Cardiac muscle cell (in vitro differentiated cells and primary cell): Measurements from ENCODE around the gene RMDN2. TPM values are rescaled to one million over a fixed set of nuclear protein-coding genes. Genes with fewer than 3 reads are reported as not detected.
"Not testable (repeated sequence)": the region's sequence is repeated elsewhere in the genome, so short reads cannot be mapped to it uniquely, and the experiment has no call there.

Experiments used
- DNase-seq, 2 donors: peaks; one replicate each; pipeline versions ENCODE4 v3.0.0 to v3.0.0-alpha.2; 2010 to 2017; ENCODE audit warnings: low read depth in 1 of 2, low spot score in 1 of 2
- H3K27ac ChIP-seq: fragments of 200-600 bp; sonication (generic); 2 replicates; pipeline ENCODE4 v1.5.1; 2016
- H3K27me3 ChIP-seq: fragments of 200-600 bp; sonication (generic); 2 replicates; pipeline ENCODE4 v1.6.0; 2016; ENCODE audit warnings: control low read depth
- H3K36me3 ChIP-seq: fragments of 200-600 bp; sonication (generic); 2 replicates; pipeline ENCODE4 v1.5.1; 2016; ENCODE audit warnings: control low read depth
- H3K4me1 ChIP-seq: fragments of 200-600 bp; sonication (generic); 2 replicates; pipeline ENCODE4 v1.8.1; 2017; ENCODE audit warnings: low read depth, mild to moderate bottlenecking, mixed run types
- H3K4me3 ChIP-seq: fragments of 200-600 bp; sonication (generic); 2 replicates; pipeline ENCODE4 v1.5.1; 2016; ENCODE audit warnings: mild to moderate bottlenecking
- H3K9me3 ChIP-seq: fragments of 200-600 bp; sonication (generic); 2 replicates; pipeline ENCODE4 v1.5.1; 2017; ENCODE audit warnings: low read depth, mild to moderate bottlenecking, control low read depth
- CTCF ChIP-seq: IDR thresholded peaks from 2 replicates; pipeline ENCODE4 v1.5.1; 2012; ENCODE audit warnings: low read depth, mild to moderate bottlenecking, low read length
- polyA plus RNA-seq: library from polyadenylated mRNA; unstranded; fragments of >200 nt; fragmentation: Nextera tagmentation; extraction: Ambion mirVana; gene quantifications from 2 replicates; pipeline ENCODE4 v1.2.1, GENCODE V29; 2016
- total RNA-seq: library from RNA; depleted of rRNA; stranded (reverse); fragments of >200 nt; gene quantifications from 2 replicates; pipeline ENCODE4 v1.2.3, GENCODE V29; 2016

Gene RMDN2
- total and polyA plus RNA-seq, 2 experiments from 2014 or later = 2.3 to 4.2 TPM

- Histone ChIP-seq H3K4me3 (no peak overlapping the region), H3K36me3 (no peaks in the 10 kb centered on the region), H3K27me3 (no peaks in the 10 kb centered on the region), H3K9me3 (no peaks in the 10 kb centered on the region), H3K4me1 (no peaks in the 10 kb centered on the region), H3K27ac (no peak overlapping the region)
- no peak for DNase-seq
- no peak for TF ChIP-seq CTCF
These were observed 9.8 kb downstream of the RMDN2 start for GRCh38 chr2:37934591-37935513.

- not testable (repeated sequence) for H3K27me3 ChIP-seq, H3K4me1 ChIP-seq, H3K4me3 ChIP-seq, DNase-seq, H3K36me3 ChIP-seq, H3K9me3 ChIP-seq, H3K27ac ChIP-seq
These were observed 12.5 kb downstream of the RMDN2 start for GRCh38 chr2:37937568-37937967.

- H3K9me3 ChIP-seq, H3K4me3 ChIP-seq, DNase-seq: not testable (repeated sequence)
These were observed 16.2 kb downstream of the RMDN2 start for GRCh38 chr2:37941267-37941666.

GRCh38 chr2:37944268-37944667 is 19.2 kb downstream of the RMDN2 start:
- H3K27ac ChIP-seq = no peak overlapping the region
- no peaks in the 10 kb centered on the region for H3K36me3 ChIP-seq
- TF ChIP-seq CTCF = no peak
- H3K4me1 ChIP-seq = no peaks in the 10 kb centered on the region
- H3K4me3 ChIP-seq = no peak overlapping the region
- no peak for DNase-seq
- no peaks in the 10 kb centered on the region for H3K9me3 ChIP-seq
- no peaks in the 10 kb centered on the region for H3K27me3 ChIP-seq

More at GRCh38 chr2:37941267-37941666, 16.2 kb downstream of the RMDN2 start:
- H3K4me1 ChIP-seq, H3K27me3 ChIP-seq, H3K36me3 ChIP-seq, H3K27ac ChIP-seq: not testable (repeated sequence)

- Histone ChIP-seq H3K36me3 (no peaks in the 10 kb centered on the region), H3K4me3 (no peak overlapping the region), H3K27me3 (no peaks in the 10 kb centered on the region), H3K27ac (no peak overlapping the region), H3K4me1 (no peaks in the 10 kb centered on the region), H3K9me3 (no peaks in the 10 kb centered on the region)
- DNase-seq = no peak
- no peak for TF ChIP-seq CTCF
These were observed 22.2 kb downstream of the RMDN2 start for GRCh38 chr2:37947306-37947705.

GRCh38 chr2:37962018-37962739 is 37.1 kb downstream of the RMDN2 start:
- not testable (repeated sequence) for H3K27ac ChIP-seq, H3K4me3 ChIP-seq, H3K4me1 ChIP-seq, DNase-seq, H3K36me3 ChIP-seq, H3K9me3 ChIP-seq, H3K27me3 ChIP-seq

GRCh38 chr2:37962740-37963121 is 37.6 kb downstream of the RMDN2 start:
- not testable (repeated sequence) for H3K4me3 ChIP-seq, DNase-seq, H3K36me3 ChIP-seq, H3K4me1 ChIP-seq, H3K9me3 ChIP-seq, H3K27ac ChIP-seq, H3K27me3 ChIP-seq

GRCh38 chr2:37963901-37964300 is 38.8 kb downstream of the RMDN2 start:
- not testable (repeated sequence) for DNase-seq, H3K27me3 ChIP-seq, H3K9me3 ChIP-seq, H3K4me1 ChIP-seq, H3K4me3 ChIP-seq, H3K36me3 ChIP-seq, H3K27ac ChIP-seq
